Measurements from ENCODE around the gene PRR33.

DNA sequence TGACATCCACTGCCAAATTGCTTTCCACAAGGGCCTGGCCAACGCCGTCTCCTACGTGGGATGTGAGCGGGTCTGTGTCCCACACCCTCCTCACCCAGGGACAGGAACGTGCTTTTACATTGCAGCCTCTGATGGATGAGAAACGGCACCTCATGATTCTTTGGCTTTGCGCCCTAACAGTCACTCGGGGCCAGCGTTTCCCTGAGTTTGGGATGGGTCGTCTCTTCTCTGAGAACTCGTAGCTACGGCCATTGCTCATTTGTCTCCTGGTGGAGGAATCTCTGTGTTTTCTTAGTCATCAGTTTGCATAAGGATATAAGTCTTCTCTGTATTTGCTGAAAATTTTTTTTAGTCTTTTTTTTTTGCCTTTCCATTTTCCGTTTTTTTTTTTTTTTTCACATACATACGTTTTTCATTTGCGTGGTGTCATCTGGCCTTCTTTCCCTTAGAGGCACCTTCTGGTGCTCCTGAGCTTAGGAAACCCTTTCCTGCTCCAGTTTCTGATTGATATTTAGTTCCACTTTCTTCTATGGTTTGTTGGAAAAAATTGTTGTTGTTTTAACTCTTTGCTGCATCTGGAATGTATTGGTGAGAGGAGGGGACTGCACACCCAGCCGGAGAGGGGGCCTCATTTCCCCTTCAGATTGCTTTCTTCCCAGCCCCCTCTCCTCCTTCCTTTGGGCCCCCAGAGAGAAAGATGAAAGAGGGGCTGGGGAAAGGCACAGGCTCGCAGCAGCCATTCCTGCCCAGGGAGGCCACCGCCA is 39.8 kb upstream of the PRR33 start:
- TF ChIP-seq, protein P1, sequence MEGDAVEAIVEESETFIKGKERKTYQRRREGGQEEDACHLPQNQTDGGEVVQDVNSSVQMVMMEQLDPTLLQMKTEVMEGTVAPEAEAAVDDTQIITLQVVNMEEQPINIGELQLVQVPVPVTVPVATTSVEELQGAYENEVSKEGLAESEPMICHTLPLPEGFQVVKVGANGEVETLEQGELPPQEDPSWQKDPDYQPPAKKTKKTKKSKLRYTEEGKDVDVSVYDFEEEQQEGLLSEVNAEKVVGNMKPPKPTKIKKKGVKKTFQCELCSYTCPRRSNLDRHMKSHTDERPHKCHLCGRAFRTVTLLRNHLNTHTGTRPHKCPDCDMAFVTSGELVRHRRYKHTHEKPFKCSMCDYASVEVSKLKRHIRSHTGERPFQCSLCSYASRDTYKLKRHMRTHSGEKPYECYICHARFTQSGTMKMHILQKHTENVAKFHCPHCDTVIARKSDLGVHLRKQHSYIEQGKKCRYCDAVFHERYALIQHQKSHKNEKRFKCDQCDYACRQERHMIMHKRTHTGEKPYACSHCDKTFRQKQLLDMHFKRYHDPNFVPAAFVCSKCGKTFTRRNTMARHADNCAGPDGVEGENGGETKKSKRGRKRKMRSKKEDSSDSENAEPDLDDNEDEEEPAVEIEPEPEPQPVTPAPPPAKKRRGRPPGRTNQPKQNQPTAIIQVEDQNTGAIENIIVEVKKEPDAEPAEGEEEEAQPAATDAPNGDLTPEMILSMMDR (IDR thresholded peaks at IDR 0.05; ENCODE audit: borderline replicate concordance, extremely low read depth, low read length, poor library complexity, severe bottlenecking) = no peak
- TF ChIP-seq EZH2 (IDR thresholded peaks at IDR 0.05; ENCODE audit: borderline replicate concordance, low read depth, low read length, severe bottlenecking) = no peak

Measured in DND-41 (cell line).